Measurements from ENCODE around the gene CD22.

Gene CD22

DNA sequence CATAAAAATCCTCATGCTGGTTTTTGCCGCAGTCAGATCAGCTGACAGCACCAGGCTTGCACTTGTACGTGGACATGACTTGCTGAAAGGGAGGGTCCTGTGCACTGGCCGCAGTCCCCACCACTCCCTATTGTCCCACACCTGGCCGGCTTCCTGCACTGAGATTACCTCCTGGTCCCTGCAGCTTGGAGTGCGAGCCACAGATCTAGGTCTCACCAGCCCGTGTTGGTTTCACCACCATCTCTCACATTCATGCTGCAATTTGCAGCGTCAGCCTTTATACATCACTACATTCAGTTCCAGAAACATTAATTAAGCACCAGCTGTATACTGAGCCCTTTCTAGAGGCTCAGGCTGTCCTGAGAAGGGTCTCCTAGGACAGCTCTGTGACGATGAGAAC is 15.0 kb upstream of the CD22 start:
- DNase-seq (ENCODE audit: low read depth), result no peak

GRCh38 chr19:35314858-35315470 is 14.0 kb upstream of the CD22 start:
- DNase-seq (ENCODE audit: low read depth), result no peak

GRCh38 chr19:35315883-35316282 is 13.1 kb upstream of the CD22 start:
- DNase-seq (ENCODE audit: low read depth), result no peak

DNA sequence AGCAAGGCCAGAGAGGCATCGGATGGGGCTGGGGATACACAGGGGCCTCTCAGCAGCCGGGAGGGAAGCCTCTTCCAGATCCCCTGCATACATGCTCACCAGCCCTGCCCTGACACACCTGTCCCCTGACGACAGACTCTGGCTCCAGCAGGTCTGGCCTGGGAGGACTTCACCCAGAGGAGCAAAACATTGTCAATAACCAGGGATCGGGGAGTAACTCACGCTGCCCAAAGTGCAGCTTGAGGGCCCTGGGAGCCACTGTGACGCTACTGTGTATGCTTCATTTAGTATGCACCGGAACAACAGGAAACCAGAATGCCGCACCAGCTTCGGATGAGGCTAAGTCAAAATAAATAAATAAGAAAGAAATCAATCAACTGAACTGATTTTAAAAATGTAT is 12.4 kb upstream of the CD22 start:
- DNase-seq (ENCODE audit: low read depth), result no peak

DNA sequence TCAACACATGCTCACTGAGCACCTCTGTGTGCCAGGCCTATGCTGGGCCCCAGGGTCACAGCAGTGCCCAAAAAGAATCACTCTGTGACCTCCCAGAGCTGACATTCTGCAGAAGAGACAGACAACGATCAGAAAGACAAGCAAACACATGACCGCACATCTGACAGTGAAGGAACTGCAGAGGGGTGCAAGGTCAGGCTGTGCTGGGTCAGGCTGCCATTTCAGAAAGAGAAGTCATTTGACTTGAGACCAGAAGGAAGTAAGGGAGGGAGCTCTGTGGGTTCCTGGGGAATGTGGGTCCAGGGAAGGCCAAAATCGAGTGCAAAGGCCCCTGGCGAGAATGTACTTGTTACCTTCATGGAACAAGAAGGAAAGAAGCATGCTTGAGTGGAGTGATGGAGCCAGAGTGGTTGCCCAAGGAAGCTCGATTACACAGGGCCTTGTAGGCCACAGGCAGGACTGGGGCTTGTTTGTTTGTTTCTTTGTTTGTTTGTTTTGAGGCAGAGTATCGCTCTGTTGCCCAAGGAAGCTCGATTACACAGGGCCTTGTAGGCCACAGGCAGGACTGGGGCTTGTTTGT is 11.4 kb upstream of the CD22 start:
- DNase-seq (ENCODE audit: low read depth), result no peak

- peak; percentile 78 for DNase-seq (ENCODE audit: low read depth)
Observed at GRCh38 chr19:35318679-35319448, 10.1 kb upstream of the CD22 start.

GRCh38 chr19:35320065-35320713 is 8.8 kb upstream of the CD22 start:
- no peak for DNase-seq (ENCODE audit: low read depth)

- DNase-seq (ENCODE audit: low read depth), result no peak
Observed at GRCh38 chr19:35321291-35321690, 7.7 kb upstream of the CD22 start.

GRCh38 chr19:35322014-35322413 is 7.0 kb upstream of the CD22 start:
- no peak for DNase-seq (ENCODE audit: low read depth)

DNA sequence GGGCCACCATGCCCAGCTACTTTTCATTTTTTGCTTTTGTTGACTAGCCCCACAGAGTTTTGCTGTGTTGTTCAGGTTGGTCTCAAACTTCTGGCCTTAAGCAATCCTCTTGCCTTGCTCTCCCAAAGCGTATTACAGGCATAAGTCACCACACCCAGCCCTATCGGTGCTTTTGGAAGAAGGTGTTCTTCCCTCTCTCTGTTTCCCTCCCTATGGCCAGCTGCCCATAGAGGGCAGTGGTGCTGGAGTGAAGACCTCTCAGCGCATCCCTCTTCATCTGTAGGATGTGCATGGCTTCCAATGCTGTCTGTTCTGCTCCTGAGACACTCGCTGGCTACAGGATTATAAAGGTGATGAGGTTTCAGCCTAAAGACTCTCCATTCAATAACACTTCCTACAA is 1.3 kb upstream of the CD22 start:
- DNase-seq (ENCODE audit: low read depth), result no peak

- no peak for DNase-seq (ENCODE audit: low read depth)
Observed at GRCh38 chr19:35329323-35329722, 336 bp downstream of the CD22 start.

- DNase-seq (ENCODE audit: low read depth), result no peak
Observed at GRCh38 chr19:35330475-35330874, 1.5 kb downstream of the CD22 start.

- no peak for DNase-seq (ENCODE audit: low read depth)
Observed at GRCh38 chr19:35331551-35332214, 2.7 kb downstream of the CD22 start.

GRCh38 chr19:35332817-35333216 is 3.8 kb downstream of the CD22 start:
- no peak for DNase-seq (ENCODE audit: low read depth)

- no peak for DNase-seq (ENCODE audit: low read depth)
Observed at GRCh38 chr19:35334144-35334753, 5.3 kb downstream of the CD22 start.

DNA sequence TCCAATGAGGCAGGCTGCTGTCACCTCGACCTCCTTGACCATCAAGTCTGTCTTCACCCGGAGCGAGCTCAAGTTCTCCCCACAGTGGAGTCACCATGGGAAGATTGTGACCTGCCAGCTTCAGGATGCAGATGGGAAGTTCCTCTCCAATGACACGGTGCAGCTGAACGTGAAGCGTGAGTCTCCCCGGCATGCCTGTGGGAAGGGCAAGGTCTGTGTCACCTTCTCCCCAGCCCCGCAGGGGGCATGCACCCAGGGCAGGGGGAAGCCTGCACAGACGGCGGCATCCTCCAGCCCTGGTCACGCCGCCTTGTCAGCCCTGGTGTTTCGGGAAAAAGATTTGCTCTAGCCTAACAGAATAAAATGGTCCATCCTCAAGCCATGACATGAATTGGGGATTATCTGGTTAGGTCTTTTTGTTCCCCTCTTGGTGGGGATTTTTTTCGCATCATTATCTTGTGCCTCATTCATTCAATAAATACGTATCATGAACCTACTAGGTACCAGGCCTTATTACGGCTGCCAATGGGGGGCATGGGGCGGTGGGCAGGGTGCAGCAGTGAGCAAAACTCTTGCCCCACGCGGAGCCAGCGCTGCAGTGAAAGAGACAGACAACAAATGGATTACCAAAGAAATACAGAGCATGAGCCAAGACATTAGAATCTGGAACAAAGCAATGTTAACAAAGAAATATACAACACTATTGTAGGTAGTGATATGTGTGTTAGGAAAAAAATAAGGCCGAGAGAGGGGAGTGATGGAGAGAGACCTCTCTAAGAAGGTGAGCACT is 7.4 kb downstream of the CD22 start:
- no peak for DNase-seq (ENCODE audit: low read depth)

GRCh38 chr19:35337097-35337983 is 8.4 kb downstream of the CD22 start:
- DNase-seq (ENCODE audit: low read depth), result no peak

DNA sequence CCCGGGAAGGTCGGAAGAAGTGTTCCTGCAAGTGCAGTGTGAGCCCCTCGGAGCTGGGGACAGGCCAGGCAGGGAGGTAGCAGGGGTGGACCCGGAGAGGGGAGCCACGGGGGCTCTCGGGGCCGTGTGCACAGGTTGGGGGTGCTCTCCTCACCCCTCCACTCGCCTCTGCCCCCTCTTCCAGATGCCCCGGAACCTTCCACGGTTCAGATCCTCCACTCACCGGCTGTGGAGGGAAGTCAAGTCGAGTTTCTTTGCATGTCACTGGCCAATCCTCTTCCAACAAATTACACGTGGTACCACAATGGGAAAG is 9.0 kb downstream of the CD22 start:
- DNase-seq (ENCODE audit: low read depth), result no peak

DNA sequence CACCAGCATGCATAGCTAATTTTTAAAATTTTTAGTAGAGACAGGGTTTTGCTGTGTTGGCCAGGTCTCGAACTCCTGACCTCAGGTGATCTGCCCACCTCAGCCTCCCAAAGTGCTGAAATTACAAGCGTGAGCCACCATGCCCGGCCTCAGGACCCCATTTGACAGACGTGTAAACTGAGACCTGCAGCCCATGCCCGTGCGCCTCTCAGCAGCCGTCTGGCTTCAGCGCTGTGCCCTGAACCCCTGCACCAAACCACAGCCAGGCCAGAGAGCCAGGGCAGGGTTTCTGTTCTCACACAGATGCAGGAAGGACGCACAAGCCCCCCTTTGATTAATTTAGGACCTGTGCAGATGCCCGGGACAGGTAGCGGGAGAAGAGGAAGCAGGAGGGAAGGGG is 11.4 kb downstream of the CD22 start:
- no peak for DNase-seq (ENCODE audit: low read depth)

DNA sequence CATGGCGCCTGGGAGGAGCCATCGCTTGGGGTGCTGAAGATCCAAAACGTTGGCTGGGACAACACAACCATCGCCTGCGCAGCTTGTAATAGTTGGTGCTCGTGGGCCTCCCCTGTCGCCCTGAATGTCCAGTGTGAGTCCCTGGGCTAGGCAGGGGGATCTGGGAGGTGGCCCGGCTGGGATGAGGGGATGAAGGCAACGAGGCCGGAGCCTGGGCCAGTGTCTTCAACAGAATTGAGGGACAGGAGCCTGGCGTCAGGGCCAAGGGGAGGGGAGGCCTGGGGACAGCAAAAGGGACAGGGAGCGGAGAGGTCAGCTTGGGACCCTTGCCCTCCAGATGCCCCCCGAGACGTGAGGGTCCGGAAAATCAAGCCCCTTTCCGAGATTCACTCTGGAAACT is 12.0 kb downstream of the CD22 start:
- no peak for DNase-seq (ENCODE audit: low read depth)
